OCI-LY7 (cell line): ENCODE results near the gene GPR146. TPM values are rescaled to one million over a fixed set of nuclear protein-coding genes. Genes with fewer than 3 reads are reported as not detected.
"Not testable (repeated sequence)": the region's sequence is repeated elsewhere in the genome, so short reads cannot be mapped to it uniquely, and the experiment has no call there.

Source experiments
- BruUV-seq: library from RNA; stranded (reverse); fragments of 400-500 nt; replicated peaks from 2 replicates; lab custom pipeline; 2021; lab: Mats Ljungman, UMichigan
- CTCF ChIA-PET: fragments of 300-600 bp; sonication (Branson Sonifier 250); formaldehyde crosslinking; loops from one replicate; lab custom pipeline; 2022; ENCODE audit warnings: antibody characterized with exemption; ENCODE audit not compliant: unreplicated experiment; lab: Charles Lee
- POLR2A ChIA-PET: fragments of 300-600 bp; sonication (Branson Sonifier 250); formaldehyde crosslinking; loops from one replicate; lab custom pipeline; 2022; ENCODE audit warnings: antibody characterized with exemption; lab: Charles Lee
- DNase-seq: peaks from one replicate; pipeline ENCODE4 v3.0.0-alpha.2; 2015; ENCODE audit warnings: low spot score
- H2AFZ ChIP-seq: fragments of 200-600 bp; sonication (generic), shearing (Covaris generic); 2 replicates; pipeline ENCODE4 v1.6.1; 2014; ENCODE audit warnings: mild to moderate bottlenecking, antibody characterized with exemption, low read length, moderate library complexity
- H3K27ac ChIP-seq: fragments of 200-600 bp; sonication (generic); 2 replicates; pipeline ENCODE4 v1.5.1; 2014; ENCODE audit warnings: mixed run types, low read depth, mild to moderate bottlenecking, moderate library complexity, low read length, inconsistent platforms; ENCODE audit not compliant: poor library complexity, severe bottlenecking
- H3K36me3 ChIP-seq: fragments of 200-600 bp; sonication (generic); 2 replicates; pipeline ENCODE4 v1.6.1; 2014; ENCODE audit warnings: mild to moderate bottlenecking, antibody characterized with exemption, low read length, moderate library complexity, mixed read lengths; ENCODE audit not compliant: insufficient read depth
- H3K4me1 ChIP-seq: fragments of 200-600 bp; sonication (generic); 2 replicates; pipeline ENCODE4 v1.5.1; 2014; ENCODE audit warnings: mild to moderate bottlenecking, low read length; ENCODE audit not compliant: insufficient read depth, poor library complexity, severe bottlenecking
- H3K4me2 ChIP-seq: fragments of 200-600 bp; sonication (generic); 2 replicates; pipeline ENCODE4 v1.6.1; 2014; ENCODE audit warnings: mild to moderate bottlenecking, low read length
- H3K4me3 ChIP-seq: fragments of 200-600 bp; sonication (generic); 2 replicates; pipeline ENCODE4 v1.5.1; 2014; ENCODE audit warnings: mild to moderate bottlenecking, low read depth, low read length; ENCODE audit not compliant: poor library complexity, severe bottlenecking
- H3K79me2 ChIP-seq: fragments of 200-600 bp; sonication (generic); 2 replicates; pipeline ENCODE4 v1.6.1; 2016; ENCODE audit warnings: low read depth, mild to moderate bottlenecking, low read length, moderate library complexity, mixed read lengths; ENCODE audit not compliant: insufficient read depth
- H3K9me2 ChIP-seq: fragments of 200-600 bp; sonication (generic); 2 replicates; pipeline ENCODE4 v1.6.1; 2016; ENCODE audit warnings: mild to moderate bottlenecking, low read length, mixed read lengths; ENCODE audit not compliant: insufficient read depth
- H3K9me3 ChIP-seq: fragments of 200-600 bp; sonication (generic); 2 replicates; pipeline ENCODE4 v1.6.1; 2014; ENCODE audit warnings: mild to moderate bottlenecking, mixed run types, low read length, mixed read lengths
- H4K20me1 ChIP-seq: fragments of 200-600 bp; sonication (generic); 2 replicates; pipeline ENCODE4 v1.6.1; 2014; ENCODE audit warnings: mild to moderate bottlenecking, antibody characterized with exemption, low read length, moderate library complexity, mixed read lengths; ENCODE audit not compliant: insufficient read depth
- CTCF ChIP-seq: fragments of 200-600 bp; sonication (generic); conservative IDR thresholded peaks from 2 replicates; pipeline ENCODE4 v1.5.1; 2014; ENCODE audit warnings: mild to moderate bottlenecking, antibody characterized with exemption, low read length, moderate library complexity, mixed read lengths
- EZH2phosphoT487 ChIP-seq: fragments of 200-600 bp; sonication (generic); IDR thresholded peaks from 2 replicates; pipeline ENCODE4 v1.6.1; 2018; ENCODE audit warnings: low read depth, borderline replicate concordance, mild to moderate bottlenecking, mixed run types, antibody characterized with exemption, low read length, moderate library complexity, mixed read lengths
- intact Hi-C: fragments of 100-400 bp; cut with micrococcal nuclease; formaldehyde crosslinking; loops from one replicate; pipeline ENCODE4 v1.10.0; 2022; ENCODE audit not compliant: unreplicated experiment
- total RNA-seq, 2 experiments: library from RNA; depleted of rRNA in 1 of 2; stranded (reverse); fragments of >200 nt in 1 of 2; shearing (Covaris generic) in 1 of 2; gene quantifications; 2 replicates each; pipeline ENCODE4 v1.2.3, GENCODE V29; 2014 to 2022

GPR146 gene
- total RNA-seq, 2 experiments from 2014 or later, result 0.95 to 3.3 TPM

GRCh38 chr7:1033546-1034145, 10.7 kb upstream of the GPR146 start:
- Histone ChIP-seq H3K79me2 (peaks cover 9% of the 10 kb centered on the region; the same call in 1 of the 2 replicates), H3K4me3 (no peak overlapping the region), H2AFZ (no peak overlapping the region), H3K4me2 (no peak overlapping the region), H3K9me2 (no peaks in the 10 kb centered on the region), H3K4me1 (peaks cover 26% of the 10 kb centered on the region), H3K36me3 (no peaks in the 10 kb centered on the region; the same call in 1 of the 2 replicates), H4K20me1 (no peaks in the 10 kb centered on the region), H3K27ac (no peak overlapping the region), H3K9me3 (no peaks in the 10 kb centered on the region)
- CTCF ChIA-PET, result no interaction called here
- POLR2A ChIA-PET, result no interaction called here
- TF ChIP-seq CTCF, result no peak
- TF ChIP-seq EZH2phosphoT487, result no peak
- DNase-seq, result no peak
- intact Hi-C loops, result no loop called here
- no TSS peak for BruUV-seq

GRCh38 chr7:1034769-1035168, 9.6 kb upstream of the GPR146 start:
- POLR2A ChIA-PET, result not testable (repeated sequence)

GRCh38 chr7:1036164-1036928, 8.0 kb upstream of the GPR146 start:
- H3K79me2 ChIP-seq, POLR2A ChIA-PET, H3K9me3 ChIP-seq, H4K20me1 ChIP-seq, H3K4me3 ChIP-seq, intact Hi-C loops, CTCF ChIA-PET, H3K4me2 ChIP-seq, H3K9me2 ChIP-seq, H3K36me3 ChIP-seq, H3K27ac ChIP-seq, DNase-seq, H3K4me1 ChIP-seq, BruUV-seq, H2AFZ ChIP-seq: not testable (repeated sequence)

More at GRCh38 chr7:1034769-1035168, 9.6 kb upstream of the GPR146 start:
- H4K20me1 ChIP-seq, H3K36me3 ChIP-seq, H3K27ac ChIP-seq, H3K4me2 ChIP-seq, BruUV-seq, H3K9me2 ChIP-seq, H3K4me3 ChIP-seq, intact Hi-C loops, H2AFZ ChIP-seq, H3K9me3 ChIP-seq, DNase-seq, H3K79me2 ChIP-seq, CTCF ChIA-PET: not testable (repeated sequence)
- H3K4me1 ChIP-seq, result peaks cover 15% of the 10 kb centered on the region

- intact Hi-C loops, BruUV-seq, H2AFZ ChIP-seq, H3K4me3 ChIP-seq, H3K27ac ChIP-seq, H3K79me2 ChIP-seq, H3K9me3 ChIP-seq, H4K20me1 ChIP-seq, DNase-seq, H3K4me2 ChIP-seq, H3K9me2 ChIP-seq, CTCF ChIA-PET, H3K36me3 ChIP-seq: not testable (repeated sequence)
- peaks cover 15% of the 10 kb centered on the region for H3K4me1 ChIP-seq
- POLR2A ChIA-PET, result interaction anchor here (0.7 kb wide), 1 partner anchor 20 kb away, joined by 3 read pairs; no protein-coding TSS in a partner anchor
These were observed 4.1 kb upstream of the GPR146 start for GRCh38 chr7:1040233-1040632.
